OCI-LY1 (cell line): Measurements from ENCODE around the gene FAM83E.
A peak's percentile ranks its signal among the peaks of the same experiment; 100 is the strongest.

Source experiments
- H2AFZ ChIP-seq: fragments of 200-600 bp; sonication (generic), shearing (Covaris generic); 2 replicates; pipeline ENCODE4 v1.6.0; 2014; ENCODE audit warnings: antibody characterized with exemption, mild to moderate bottlenecking, low read length
- H3F3A ChIP-seq: fragments of 200-600 bp; sonication (generic), shearing (Covaris generic); 2 replicates; pipeline ENCODE4 v1.6.0; 2014; ENCODE audit warnings: mild to moderate bottlenecking, antibody characterized with exemption, low read length, moderate library complexity; ENCODE audit not compliant: insufficient read depth
- H3K27ac ChIP-seq: fragments of 200-600 bp; sonication (generic); 2 replicates; pipeline ENCODE4 v1.5.1; 2014; ENCODE audit warnings: low read length, mixed run types, mild to moderate bottlenecking, low read depth; ENCODE audit not compliant: poor library complexity, severe bottlenecking
- H3K27me3 ChIP-seq: fragments of 200-600 bp; sonication (generic); 2 replicates; pipeline ENCODE4 v1.6.0; 2014; ENCODE audit warnings: antibody characterized with exemption, mild to moderate bottlenecking, low read length, moderate library complexity; ENCODE audit not compliant: insufficient read depth
- H3K36me3 ChIP-seq: fragments of 200-600 bp; sonication (generic); 2 replicates; pipeline ENCODE4 v1.6.1; 2014; ENCODE audit warnings: mild to moderate bottlenecking, antibody characterized with exemption, low read length, moderate library complexity, mixed read lengths; ENCODE audit not compliant: insufficient read depth
- H3K4me1 ChIP-seq: fragments of 200-600 bp; sonication (generic); 2 replicates; pipeline ENCODE4 v1.5.1; 2014; ENCODE audit warnings: mild to moderate bottlenecking, low read length, moderate library complexity; ENCODE audit not compliant: insufficient read depth, severe bottlenecking
- H3K4me2 ChIP-seq: fragments of 200-600 bp; sonication (generic), shearing (Covaris generic); 2 replicates; pipeline ENCODE4 v1.6.1; 2014; ENCODE audit warnings: low read length
- H3K4me3 ChIP-seq: fragments of 200-600 bp; sonication (generic); 2 replicates; pipeline ENCODE4 v1.5.1; 2014; ENCODE audit warnings: low read length, low read depth, mild to moderate bottlenecking, mixed read lengths; ENCODE audit not compliant: poor library complexity, severe bottlenecking
- H3K79me2 ChIP-seq: fragments of 200-600 bp; shearing (Covaris generic); 2 replicates; pipeline ENCODE4 v1.6.1; 2016; ENCODE audit warnings: mixed run types, low read length, mixed read lengths; ENCODE audit not compliant: insufficient read depth
- H3K9ac ChIP-seq: fragments of 200-600 bp; sonication (generic), shearing (Covaris generic); 2 replicates; pipeline ENCODE4 v1.6.1; 2014; ENCODE audit warnings: mild to moderate bottlenecking, low read length, mixed read lengths
- H3K9me2 ChIP-seq: fragments of 200-600 bp; sonication (generic), shearing (Covaris generic); 2 replicates; pipeline ENCODE4 v1.6.1; 2014; ENCODE audit warnings: low read depth, mild to moderate bottlenecking, low read length, mixed read lengths
- H3K9me3 ChIP-seq: fragments of 200-600 bp; shearing (Covaris generic); 2 replicates; pipeline ENCODE4 v1.6.1; 2014; ENCODE audit warnings: low read length, mixed read lengths
- H4K20me1 ChIP-seq: fragments of 200-600 bp; sonication (generic), shearing (Covaris generic); 2 replicates; pipeline ENCODE4 v1.6.0; 2016; ENCODE audit warnings: mild to moderate bottlenecking, low read length; ENCODE audit not compliant: insufficient read depth
- EZH2 ChIP-seq: fragments of 200-600 bp; sonication (generic), shearing (Covaris generic); IDR thresholded peaks from 2 replicates; pipeline ENCODE4 v1.8.0; 2017; ENCODE audit warnings: borderline replicate concordance, mixed run types, mild to moderate bottlenecking, antibody characterized with exemption, low read length, moderate library complexity, mixed read lengths
- TF ChIP-seq, protein P1 (sequence below): fragments of 200-600 bp; sonication (generic), shearing (Covaris generic); IDR thresholded peaks from 2 replicates; pipeline ENCODE4 v1.5.1; 2017; ENCODE audit warnings: mild to moderate bottlenecking, antibody characterized with exemption, low read length, moderate library complexity, mixed read lengths

FAM83E gene

GRCh38 chr19:48638831-48639381, 24.0 kb upstream of the FAM83E start:
- Histone ChIP-seq H4K20me1 (no peaks in the 10 kb centered on the region), H3K4me2 (peak overlapping the region; percentile 80), H3K27me3 (no peaks in the 10 kb centered on the region), H3K4me3 (peak overlapping the region; percentile 63), H3K27ac (peak overlapping the region; percentile 96), H3K9me3 (no peaks in the 10 kb centered on the region), H3F3A (0 out of 2 replicates have a peak, but pooled peaks cover 5% of the 10 kb centered on the region), H3K4me1 (peaks cover 41% of the 10 kb centered on the region), H3K79me2 (no peaks in the 10 kb centered on the region), H3K36me3 (no peaks in the 10 kb centered on the region), H3K9me2 (no peaks in the 10 kb centered on the region), H2AFZ (no peak overlapping the region), H3K9ac (peak overlapping the region; percentile 73; the same call in 1 of the 2 replicates)
- TF ChIP-seq, protein P1, sequence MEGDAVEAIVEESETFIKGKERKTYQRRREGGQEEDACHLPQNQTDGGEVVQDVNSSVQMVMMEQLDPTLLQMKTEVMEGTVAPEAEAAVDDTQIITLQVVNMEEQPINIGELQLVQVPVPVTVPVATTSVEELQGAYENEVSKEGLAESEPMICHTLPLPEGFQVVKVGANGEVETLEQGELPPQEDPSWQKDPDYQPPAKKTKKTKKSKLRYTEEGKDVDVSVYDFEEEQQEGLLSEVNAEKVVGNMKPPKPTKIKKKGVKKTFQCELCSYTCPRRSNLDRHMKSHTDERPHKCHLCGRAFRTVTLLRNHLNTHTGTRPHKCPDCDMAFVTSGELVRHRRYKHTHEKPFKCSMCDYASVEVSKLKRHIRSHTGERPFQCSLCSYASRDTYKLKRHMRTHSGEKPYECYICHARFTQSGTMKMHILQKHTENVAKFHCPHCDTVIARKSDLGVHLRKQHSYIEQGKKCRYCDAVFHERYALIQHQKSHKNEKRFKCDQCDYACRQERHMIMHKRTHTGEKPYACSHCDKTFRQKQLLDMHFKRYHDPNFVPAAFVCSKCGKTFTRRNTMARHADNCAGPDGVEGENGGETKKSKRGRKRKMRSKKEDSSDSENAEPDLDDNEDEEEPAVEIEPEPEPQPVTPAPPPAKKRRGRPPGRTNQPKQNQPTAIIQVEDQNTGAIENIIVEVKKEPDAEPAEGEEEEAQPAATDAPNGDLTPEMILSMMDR: no peak
- TF ChIP-seq EZH2: no peak

- H3K9me3 ChIP-seq: no peaks in the 10 kb centered on the region
Measured at GRCh38 chr19:48637948-48638830, 23.3 kb upstream of the FAM83E start.

DNA sequence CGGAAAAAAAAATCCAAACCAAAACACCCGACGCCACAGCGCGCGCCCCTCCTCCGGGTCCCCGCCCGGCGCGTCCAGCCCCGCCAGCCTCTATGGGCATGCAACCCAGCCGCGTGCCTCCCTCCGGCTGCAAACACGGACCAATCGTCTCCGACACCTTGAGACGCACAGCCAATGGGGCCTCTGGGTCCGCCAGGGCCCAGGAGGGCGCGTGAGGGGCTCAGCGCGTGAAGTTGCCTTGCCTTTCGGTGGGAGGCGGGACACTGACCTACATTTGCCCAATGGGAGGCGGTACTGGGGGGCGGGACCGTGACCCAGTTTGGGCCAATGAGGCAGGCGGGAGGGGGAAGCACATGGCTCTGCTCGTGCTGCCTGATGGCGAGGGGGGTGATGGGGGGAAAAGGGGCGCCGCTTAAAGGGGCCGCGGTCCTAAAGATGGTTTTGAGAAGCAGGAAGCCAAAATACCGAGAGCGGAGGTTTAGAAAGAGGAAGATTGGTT, 22.6 kb upstream of the FAM83E start:
- 0 out of 2 replicates have a peak, but pooled peaks cover 5% of the 10 kb centered on the region for H3F3A ChIP-seq
- no peaks in the 10 kb centered on the region for H3K9me3 ChIP-seq
- H3K27ac ChIP-seq: peak overlapping the region; percentile 96
- peak overlapping the region; percentile 73 for H3K9ac ChIP-seq
- no peaks in the 10 kb centered on the region for H3K36me3 ChIP-seq
- no peaks in the 10 kb centered on the region for H3K27me3 ChIP-seq
- H3K4me3 ChIP-seq: peak overlapping the region; percentile 84
- H3K4me1 ChIP-seq: peaks cover 53% of the 10 kb centered on the region
- no peak overlapping the region for H2AFZ ChIP-seq
- H3K79me2 ChIP-seq: no peaks in the 10 kb centered on the region
- no peak for TF ChIP-seq EZH2
- TF ChIP-seq, protein P1: no peak
- no peaks in the 10 kb centered on the region for H3K9me2 ChIP-seq
- no peaks in the 10 kb centered on the region for H4K20me1 ChIP-seq
- H3K4me2 ChIP-seq: peak overlapping the region; percentile 93

More at GRCh38 chr19:48637948-48638830, 23.3 kb upstream of the FAM83E start:
- Histone ChIP-seq H3K36me3 (no peaks in the 10 kb centered on the region), H3K4me2 (peak overlapping the region; percentile 80), H3K79me2 (no peaks in the 10 kb centered on the region), H3K9ac (peak overlapping the region; percentile 73), H3F3A (0 out of 2 replicates have a peak, but pooled peaks cover 5% of the 10 kb centered on the region), H2AFZ (0 out of 2 replicates have a peak overlapping the region, but pooled peaks have one; percentile 32), H3K9me2 (no peaks in the 10 kb centered on the region), H3K4me3 (peak overlapping the region; percentile 63), H3K27me3 (no peaks in the 10 kb centered on the region), H3K4me1 (peaks cover 48% of the 10 kb centered on the region), H3K27ac (peak overlapping the region; percentile 96), H4K20me1 (no peaks in the 10 kb centered on the region)
- TF ChIP-seq, protein P1: peak; percentile 34; the same call in 1 of the 2 replicates
- no peak for TF ChIP-seq EZH2
